ENCODE data around the gene AMBN. TPM values are rescaled to one million over a fixed set of nuclear protein-coding genes. Genes with fewer than 3 reads are reported as not detected.

The AMBN gene
- total RNA-seq, 4 donors from 2014 or later = not detected

DNA sequence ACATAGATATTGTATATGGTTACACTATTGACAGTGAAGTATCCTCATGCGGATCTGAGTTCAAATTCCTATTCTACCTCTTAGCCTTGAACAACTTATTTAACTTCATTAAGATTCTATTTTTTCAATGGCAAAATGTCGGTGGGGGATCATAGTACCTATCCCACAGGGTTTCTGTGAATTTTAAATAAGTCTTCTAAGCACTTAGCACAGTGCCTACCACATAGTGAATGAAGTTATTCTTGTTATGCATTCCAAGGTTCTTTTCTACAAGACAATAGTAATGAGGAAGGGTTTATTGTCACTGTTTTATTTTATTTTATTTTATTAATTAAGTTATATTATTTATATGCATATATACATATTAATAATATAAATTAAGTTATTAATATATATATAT lies 27.7 kb downstream of the AMBN start:
- Histone ChIP-seq H3K9me3 (no peaks in the 10 kb centered on the region), H3K4me1 (no peaks in the 10 kb centered on the region), H3K36me3 (no peaks in the 10 kb centered on the region), H3K27ac (no peak overlapping the region), H3K4me3 (no peak overlapping the region), H3K27me3 (no peaks in the 10 kb centered on the region)
- in situ Hi-C loops (cut with MboI; ENCODE audit: low pct_ligation_motif_present in 1 of 4, low pct_unique_long_range_greater_than_20kb in 1 of 4, low sequenced_read_pairs in 3 of 4) (loop anchor here in 1 of 4 donors (25.0 kb wide), 1 partner anchor 1093 kb away; no protein-coding TSS in a partner anchor), intact Hi-C loops (cut with DNase I; ENCODE audit: low total_unique reads) (no loop called here)
- TF ChIP-seq EP300 (IDR thresholded peaks at IDR 0.05; ENCODE audit: low read depth) (no peak), CTCF (IDR thresholded peaks at IDR 0.05) (no peak), POLR2A (IDR thresholded peaks at IDR 0.05) (no peak), POLR2AphosphoS5 (IDR thresholded peaks at IDR 0.05) (no peak)
- 94 to 100% methylated on average over 2 of the region's 2 CpGs for WGBS, 2 donors (ENCODE audit: low coverage in 1 of 2)
- no peak for DNase-seq

DNA sequence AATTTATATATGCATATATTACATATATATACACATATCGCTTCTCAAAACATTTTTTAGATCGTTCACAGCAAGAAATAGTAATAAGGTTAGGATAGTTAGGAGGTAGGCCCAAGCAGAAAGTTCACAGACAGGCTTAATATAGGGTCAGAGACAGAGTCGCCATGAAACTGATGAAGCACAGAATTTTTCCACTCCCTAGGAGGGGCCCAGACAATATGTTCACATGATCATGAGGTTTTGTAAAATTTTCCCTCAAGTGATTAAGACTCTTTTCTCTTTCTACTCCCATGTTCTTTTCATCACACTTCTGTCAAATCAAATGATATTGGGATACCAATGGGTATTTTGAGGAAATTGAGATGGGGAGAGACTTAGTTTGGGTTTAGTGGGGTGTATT lies 31.3 kb downstream of the AMBN start:
- TF ChIP-seq CTCF (IDR thresholded peaks at IDR 0.05) (no peak), POLR2AphosphoS5 (IDR thresholded peaks at IDR 0.05) (no peak), POLR2A (IDR thresholded peaks at IDR 0.05) (no peak), EP300 (IDR thresholded peaks at IDR 0.05; ENCODE audit: low read depth) (no peak)
- intact Hi-C loops (cut with DNase I; ENCODE audit: low total_unique reads) = no loop called here
- Histone ChIP-seq H3K27ac (no peak overlapping the region), H3K4me1 (no peaks in the 10 kb centered on the region), H3K36me3 (no peaks in the 10 kb centered on the region), H3K27me3 (no peaks in the 10 kb centered on the region), H3K9me3 (no peaks in the 10 kb centered on the region), H3K4me3 (no peak overlapping the region)
- WGBS, 2 donors (ENCODE audit: low coverage in 1 of 2) = 93 to 100% methylated on average over 3 of the region's 3 CpGs
- DNase-seq = no peak
- in situ Hi-C loops (cut with MboI; ENCODE audit: low pct_ligation_motif_present in 1 of 4, low pct_unique_long_range_greater_than_20kb in 1 of 4, low sequenced_read_pairs in 3 of 4) = loop anchor here in 1 of 4 donors (25.0 kb wide), 1 partner anchor 1089 kb away; no protein-coding TSS in a partner anchor

GRCh38 chr4:70624226-70624793 lies 32.3 kb downstream of the AMBN start:
- no peak for TF ChIP-seq EP300 (IDR thresholded peaks at IDR 0.05; ENCODE audit: low read depth)
- no peak for TF ChIP-seq POLR2AphosphoS5 (IDR thresholded peaks at IDR 0.05)
- no peak for TF ChIP-seq POLR2A (IDR thresholded peaks at IDR 0.05)
- no peak for TF ChIP-seq CTCF (IDR thresholded peaks at IDR 0.05)
- Histone ChIP-seq H3K36me3 (no peaks in the 10 kb centered on the region), H3K4me3 (no peak overlapping the region), H3K27me3 (no peaks in the 10 kb centered on the region), H3K4me1 (no peaks in the 10 kb centered on the region), H3K27ac (no peak overlapping the region), H3K9me3 (no peaks in the 10 kb centered on the region)
- intact Hi-C loops (cut with DNase I; ENCODE audit: low total_unique reads) = no loop called here
- in situ Hi-C loops (cut with MboI; ENCODE audit: low pct_ligation_motif_present in 1 of 4, low pct_unique_long_range_greater_than_20kb in 1 of 4, low sequenced_read_pairs in 3 of 4) = loop anchor here in 1 of 4 donors (25.0 kb wide), 1 partner anchor 1088 kb away; no protein-coding TSS in a partner anchor
- DNase-seq = no peak
- 29 to 30% methylated on average over 1 of the region's 1 CpG for WGBS, 2 donors (ENCODE audit: low coverage in 1 of 2)

DNA sequence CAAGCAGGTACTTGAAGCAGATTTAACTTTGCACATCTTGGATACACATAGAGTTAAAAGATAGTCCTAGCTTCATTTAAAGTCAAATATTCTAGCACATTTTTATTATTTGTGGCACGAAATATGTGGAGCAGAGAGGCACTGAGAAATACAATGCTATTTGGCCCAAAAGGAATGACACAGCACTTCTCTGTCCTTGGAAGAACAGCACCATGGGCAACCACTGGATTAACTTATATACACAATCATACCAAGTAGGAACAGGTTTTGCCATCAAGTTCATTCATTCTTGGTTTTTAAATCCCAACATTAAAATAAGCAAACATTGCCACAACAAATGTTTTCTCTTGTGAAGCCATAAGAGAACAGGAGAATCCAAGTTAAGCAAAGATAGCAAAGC lies 35.6 kb downstream of the AMBN start:
- no peaks in the 10 kb centered on the region for H3K27me3 ChIP-seq
- no peak overlapping the region for H3K27ac ChIP-seq
- no peaks in the 10 kb centered on the region for H3K9me3 ChIP-seq
- in situ Hi-C loops (cut with MboI; ENCODE audit: low pct_ligation_motif_present in 1 of 4, low pct_unique_long_range_greater_than_20kb in 1 of 4, low sequenced_read_pairs in 3 of 4) = loop anchor here in 1 of 4 donors (25.0 kb wide), 1 partner anchor 385 kb away; no protein-coding TSS in a partner anchor
- no peaks in the 10 kb centered on the region for H3K4me1 ChIP-seq
- TF ChIP-seq EP300 (IDR thresholded peaks at IDR 0.05; ENCODE audit: low read depth) (no peak), POLR2AphosphoS5 (IDR thresholded peaks at IDR 0.05) (no peak), CTCF (IDR thresholded peaks at IDR 0.05) (no peak), POLR2A (IDR thresholded peaks at IDR 0.05) (no peak)
- intact Hi-C loops (cut with DNase I; ENCODE audit: low total_unique reads) = no loop called here
- no peak for DNase-seq
- H3K4me3 ChIP-seq = no peak overlapping the region
- WGBS, 2 donors (ENCODE audit: low coverage in 1 of 2) = 89 to 100% methylated on average over 1 of the region's 1 CpG
- no peaks in the 10 kb centered on the region for H3K36me3 ChIP-seq

Data from transverse colon (tissue), 4 donors.